HepG2 (cell line): ENCODE data around the gene MAGIX. TPM values are rescaled to one million over a fixed set of nuclear protein-coding genes. Genes with fewer than 3 reads are reported as not detected.
A peak's percentile ranks its signal among the peaks of the same experiment; 100 is the strongest.

ENCODE experiments used
- ATAC-seq: fragments of 200-7000 bp; cut with Tn5 transposase; 3 replicates; pipeline ENCODE4 v1.9.1; 2020; ENCODE audit warnings: mild to moderate bottlenecking, moderate library complexity
- BruUV-seq: library from RNA; stranded (reverse); fragments of 400-500 nt; replicated peaks from 2 replicates; lab custom pipeline; 2021; lab: Mats Ljungman, UMichigan
- CTCF ChIA-PET: fragments of 300-600 bp; formaldehyde crosslinking; extraction: SDS; loops from one replicate; lab custom pipeline; 2021; ENCODE audit warnings: low total read pairs, inconsistent platforms, low intra/inter-chr PET ratio; lab: Yijun Ruan, JAX
- POLR2A ChIA-PET: fragments of 350-600 bp; sonication (Branson Sonifier 250); formaldehyde crosslinking; loops from one replicate; lab custom pipeline; 2020; ENCODE audit warnings: antibody characterized with exemption, inconsistent platforms; lab: Yijun Ruan, JAX
- DNase-seq: peaks from one replicate; pipeline ENCODE4 v3.0.0-alpha.2; 2015; ENCODE audit warnings: low spot score
- FAIRE-seq: peaks from 3 replicates; lab custom pipeline; 2011; peaks lifted over from hg19 to GRCh38; lab: Jason Lieb, UNC
- H2AFZ ChIP-seq: one replicate; pipeline ENCODE4 v1.6.1; 2011; ENCODE audit warnings: low read length, inconsistent platforms
- H3K27ac ChIP-seq: fragments of 300-600 bp; 3 replicates; pipeline ENCODE4 v1.8.0; 2011; ENCODE audit warnings: mixed run types, mild to moderate bottlenecking, mixed read lengths, low read length, inconsistent platforms; ENCODE audit not compliant: insufficient read depth; ENCODE audit errors: extremely low read length
- H3K27me3 ChIP-seq, 2 experiments: fragments of 200-600 bp in 1 of 2; 2 replicates in 1 of 2; 3 replicates in 1 of 2; pipeline versions ENCODE4 v1.6.0 to v1.8.0; 2011; ENCODE audit warnings: low read length in 2 of 2, mild to moderate bottlenecking in 2 of 2, moderate library complexity in 2 of 2, inconsistent platforms in 1 of 2; ENCODE audit not compliant: insufficient read depth in 2 of 2, control insufficient read depth in 1 of 2
- H3K36me3 ChIP-seq, 2 experiments: fragments of 200-600 bp in 1 of 2; replicated peaks in 1 of 2; 2 replicates in 1 of 2; 3 replicates in 1 of 2; pipeline versions ENCODE4 v1.5.1 to v1.8.0; 2011; ENCODE audit warnings: low read length in 2 of 2, inconsistent platforms in 1 of 2; ENCODE audit not compliant: insufficient read depth in 2 of 2, control insufficient read depth in 1 of 2
- H3K4me1 ChIP-seq: 2 replicates; pipeline ENCODE4 v1.5.1; 2012; ENCODE audit warnings: low read length, inconsistent platforms; ENCODE audit not compliant: insufficient read depth
- H3K4me2 ChIP-seq: 2 replicates; pipeline ENCODE4 v1.6.0; 2011; ENCODE audit warnings: low read depth, low read length, inconsistent platforms
- H3K4me3 ChIP-seq, 3 experiments: fragments of 200-600 bp in 1 of 3; sonication (generic), shearing (Covaris generic) in 1 of 3; replicated peaks in 1 of 3; 2 replicates each; pipeline ENCODE4 v1.5.1; 2011 to 2016; ENCODE audit warnings: low read length in 3 of 3, inconsistent platforms in 2 of 3, low read depth in 2 of 3, mild to moderate bottlenecking in 2 of 3, control low read depth in 1 of 3, mixed read lengths in 1 of 3; ENCODE audit not compliant: insufficient read depth in 1 of 3
- H3K79me2 ChIP-seq: one replicate; pipeline ENCODE4 v1.6.1; 2011; ENCODE audit warnings: low read length, inconsistent platforms; ENCODE audit not compliant: insufficient read depth
- H3K9ac ChIP-seq: 2 replicates; pipeline ENCODE4 v1.6.0; 2011; ENCODE audit warnings: mild to moderate bottlenecking, low read depth, low read length, inconsistent platforms; ENCODE audit not compliant: insufficient read depth
- H3K9me3 ChIP-seq: 2 replicates; pipeline ENCODE4 v1.5.1; 2012; ENCODE audit warnings: mild to moderate bottlenecking, low read length
- H4K20me1 ChIP-seq: 2 replicates; pipeline ENCODE4 v1.6.0; 2011; ENCODE audit warnings: inconsistent platforms, mild to moderate bottlenecking, low read length, moderate library complexity; ENCODE audit not compliant: insufficient read depth
- MIER3 ChIP-seq: IDR thresholded peaks from 2 replicates; pipeline ENCODE4 v1.6.1; 2016; ENCODE audit warnings: missing compliant biosample characterization, borderline replicate concordance
- POLR2G ChIP-seq: fragments of 200-400 bp; formaldehyde crosslinking; IDR thresholded peaks from 2 replicates; pipeline ENCODE4 v1.6.1; 2018; ENCODE audit warnings: mild to moderate bottlenecking, low read depth, low read length, moderate library complexity
- SMARCE1 ChIP-seq: fragments of 450-650 bp; IDR thresholded peaks from 2 replicates; pipeline ENCODE4 v1.6.1; 2017; ENCODE audit warnings: borderline replicate concordance
- ZNF44 ChIP-seq: sonication (generic); formaldehyde crosslinking; IDR thresholded peaks from 2 replicates; pipeline ENCODE4 v1.5.1; 2020; ENCODE audit warnings: mild to moderate bottlenecking, missing genetic modification reagents
- ZNF816 ChIP-seq: sonication (generic); formaldehyde crosslinking; IDR thresholded peaks from 2 replicates; pipeline ENCODE4 v1.8.0; 2022; ENCODE audit warnings: missing genetic modification reagents, mild to moderate bottlenecking, borderline replicate concordance
- WGBS: methylation state at CpG from one replicate; pipeline ENCODE4 v1.1.6; 2017; ENCODE audit warnings: low lambda C conversion rate; 5-methylcytosine and 5-hydroxymethylcytosine counted together
- in situ Hi-C: cut with HindIII; loops from 2 replicates; pipeline ENCODE4 v1.10.0; 2017; ENCODE audit warnings: low pct_unique_long_range_greater_than_20kb; ENCODE audit not compliant: extremely low pct_ligation_motif_present
- intact Hi-C: fragments of 100-400 bp; cut with micrococcal nuclease; formaldehyde crosslinking; loops from one replicate; pipeline ENCODE4 v1.10.0; 2022; ENCODE audit not compliant: unreplicated experiment
- polyA plus RNA-seq, 8 experiments: library from polyadenylated mRNA; depleted of rRNA in 3 of 8; stranded (reverse) in 7 of 8; unstranded in 1 of 8; fragments of >200 nt; fragmentation: Illumina TruSeq in 4 of 8; extraction: Trizol in 4 of 8; gene quantifications; 2 replicates each; pipeline versions ENCODE4 v1.2.1 to v1.2.3, GENCODE V29; 2011 to 2016; ENCODE audit warnings: low read depth in 4 of 8, missing spikeins in 1 of 8, mixed read lengths in 1 of 8; ENCODE audit not compliant: insufficient read depth in 1 of 8
- total RNA-seq, 5 experiments: library from RNA; depleted of rRNA; stranded (reverse); fragments of >200 nt; fragmentation: Illumina TruSeq; extraction: Trizol; gene quantifications; 2 replicates each; pipeline ENCODE4 v1.2.3, GENCODE V29; 2016; ENCODE audit warnings: low read depth in 1 of 5
- TF ChIP-seq, protein P1 (sequence below): sonication (generic); formaldehyde crosslinking; IDR thresholded peaks from 2 replicates; pipeline ENCODE4 v1.4.0; 2020; ENCODE audit warnings: missing genetic modification reagents
- TF ChIP-seq, protein P2 (sequence below): IDR thresholded peaks from 2 replicates; pipeline ENCODE4 v1.4.0; 2020; ENCODE audit warnings: mild to moderate bottlenecking, missing genetic modification reagents
- TF ChIP-seq, protein P3 (sequence below): sonication (generic); formaldehyde crosslinking; conservative IDR thresholded peaks from 2 replicates; pipeline ENCODE4 v1.4.0; 2020; ENCODE audit warnings: mild to moderate bottlenecking, missing genetic modification reagents, moderate library complexity

Gene MAGIX
- total and polyA plus RNA-seq, 2 of the 13 experiments (the other 11 are each of a cell fraction or from before 2014, with no cell fraction given) = 0.63 to 1.2 TPM

DNA sequence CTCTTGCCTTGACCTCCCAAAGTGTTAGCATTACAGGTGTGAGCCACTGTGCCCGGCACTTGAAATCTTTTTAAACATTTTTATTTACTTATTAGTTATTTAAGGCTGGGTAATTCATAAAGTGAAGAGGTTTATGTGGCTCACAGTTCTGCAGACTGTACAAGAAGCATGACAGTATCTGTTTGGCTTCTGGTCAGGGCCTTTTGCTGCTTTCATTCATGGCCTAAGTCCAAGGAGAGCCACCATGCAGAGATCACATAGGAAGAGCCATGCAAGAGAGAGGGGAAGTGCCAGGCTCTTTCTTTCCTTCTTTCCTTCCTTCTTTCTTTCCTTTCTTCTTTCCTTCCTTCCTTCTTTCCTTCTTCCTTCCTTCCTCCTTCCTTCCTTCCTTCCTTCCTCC lies 28.8 kb upstream of the MAGIX start:
- Histone ChIP-seq H3K27ac (no peak overlapping the region), H2AFZ (no peak overlapping the region), H3K27me3 (no peaks in the 10 kb centered on the region), H3K79me2 (no peaks in the 10 kb centered on the region), H3K36me3 (no peaks in the 10 kb centered on the region), H4K20me1 (no peaks in the 10 kb centered on the region), H3K9me3 (peaks cover under 1% of the 10 kb centered on the region; the same call in 1 of the 2 replicates), H3K4me2 (no peak overlapping the region), H3K4me1 (peaks cover 7% of the 10 kb centered on the region), H3K9ac (no peak overlapping the region)
- FAIRE-seq (no peak), ATAC-seq (no peak)
- BruUV-seq = no TSS peak
- 67% methylated on average over 1 of the region's 1 CpG for WGBS
- ChIA-PET POLR2A (no interaction called here), CTCF (no interaction called here)
- intact Hi-C loops (no loop called here), in situ Hi-C loops (no loop called here)
- TF ChIP-seq ZNF44 = no peak
- no peak for TF ChIP-seq POLR2G
- no peak for TF ChIP-seq MIER3 (CRISPR knock-in tag)
- TF ChIP-seq, all 625 proteins: peak for 0
- no peak for DNase-seq
- H3K4me3 ChIP-seq = no peak overlapping the region

DNA sequence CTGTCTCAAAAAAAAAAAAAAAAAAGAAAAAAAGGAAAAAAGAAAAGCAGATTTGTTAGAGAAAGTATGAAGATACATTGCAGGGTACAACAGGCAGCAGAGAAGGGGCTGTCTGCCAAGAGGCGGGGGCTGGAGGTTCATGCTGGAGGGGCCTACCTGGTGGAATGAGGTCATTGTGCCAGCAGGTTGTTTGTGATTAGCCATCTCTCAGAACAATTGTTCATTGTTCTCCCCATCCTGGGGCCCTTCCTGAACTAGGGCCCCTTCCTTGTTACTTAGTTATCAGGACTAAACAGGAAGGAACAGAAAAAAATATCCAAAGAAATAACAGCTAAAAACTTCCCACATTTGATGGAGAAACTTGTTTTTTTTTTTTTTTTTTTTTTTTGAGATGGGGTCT lies 25.1 kb upstream of the MAGIX start:
- 64% methylated on average over 1 of the region's 1 CpG for WGBS
- Histone ChIP-seq H3K36me3 (no peaks in the 10 kb centered on the region), H3K27ac (peak overlapping the region; percentile 40), H3K27me3 (no peaks in the 10 kb centered on the region), H3K4me2 (peak overlapping the region; percentile 3; the same call in 1 of the 2 replicates), H3K9ac (0 out of 2 replicates have a peak overlapping the region, but pooled peaks have one; percentile 8), H2AFZ (no peak overlapping the region), H3K79me2 (no peaks in the 10 kb centered on the region), H3K4me3 (no peak overlapping the region), H4K20me1 (no peaks in the 10 kb centered on the region), H3K9me3 (peaks cover 22% of the 10 kb centered on the region), H3K4me1 (peaks cover 7% of the 10 kb centered on the region)
- ChIA-PET POLR2A (interaction anchor here (0.7 kb wide), 1 partner anchor 582 kb away, joined by 3 read pairs; no protein-coding TSS in a partner anchor), CTCF (no interaction called here)
- BruUV-seq = no TSS peak
- intact Hi-C loops = no loop called here
- ATAC-seq (no peak; the same call in 2 of the 3 replicates), FAIRE-seq (no peak), DNase-seq (peak; percentile 70)
- in situ Hi-C loops = no loop called here
- no peak for TF ChIP-seq ZNF816 (CRISPR knock-in tag)
- TF ChIP-seq SMARCE1 = no peak
- TF ChIP-seq, protein P1, sequence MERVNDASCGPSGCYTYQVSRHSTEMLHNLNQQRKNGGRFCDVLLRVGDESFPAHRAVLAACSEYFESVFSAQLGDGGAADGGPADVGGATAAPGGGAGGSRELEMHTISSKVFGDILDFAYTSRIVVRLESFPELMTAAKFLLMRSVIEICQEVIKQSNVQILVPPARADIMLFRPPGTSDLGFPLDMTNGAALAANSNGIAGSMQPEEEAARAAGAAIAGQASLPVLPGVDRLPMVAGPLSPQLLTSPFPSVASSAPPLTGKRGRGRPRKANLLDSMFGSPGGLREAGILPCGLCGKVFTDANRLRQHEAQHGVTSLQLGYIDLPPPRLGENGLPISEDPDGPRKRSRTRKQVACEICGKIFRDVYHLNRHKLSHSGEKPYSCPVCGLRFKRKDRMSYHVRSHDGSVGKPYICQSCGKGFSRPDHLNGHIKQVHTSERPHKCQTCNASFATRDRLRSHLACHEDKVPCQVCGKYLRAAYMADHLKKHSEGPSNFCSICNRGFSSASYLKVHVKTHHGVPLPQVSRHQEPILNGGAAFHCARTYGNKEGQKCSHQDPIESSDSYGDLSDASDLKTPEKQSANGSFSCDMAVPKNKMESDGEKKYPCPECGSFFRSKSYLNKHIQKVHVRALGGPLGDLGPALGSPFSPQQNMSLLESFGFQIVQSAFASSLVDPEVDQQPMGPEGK (CRISPR knock-in tag) = peak; percentile 83
- TF ChIP-seq, protein P2, sequence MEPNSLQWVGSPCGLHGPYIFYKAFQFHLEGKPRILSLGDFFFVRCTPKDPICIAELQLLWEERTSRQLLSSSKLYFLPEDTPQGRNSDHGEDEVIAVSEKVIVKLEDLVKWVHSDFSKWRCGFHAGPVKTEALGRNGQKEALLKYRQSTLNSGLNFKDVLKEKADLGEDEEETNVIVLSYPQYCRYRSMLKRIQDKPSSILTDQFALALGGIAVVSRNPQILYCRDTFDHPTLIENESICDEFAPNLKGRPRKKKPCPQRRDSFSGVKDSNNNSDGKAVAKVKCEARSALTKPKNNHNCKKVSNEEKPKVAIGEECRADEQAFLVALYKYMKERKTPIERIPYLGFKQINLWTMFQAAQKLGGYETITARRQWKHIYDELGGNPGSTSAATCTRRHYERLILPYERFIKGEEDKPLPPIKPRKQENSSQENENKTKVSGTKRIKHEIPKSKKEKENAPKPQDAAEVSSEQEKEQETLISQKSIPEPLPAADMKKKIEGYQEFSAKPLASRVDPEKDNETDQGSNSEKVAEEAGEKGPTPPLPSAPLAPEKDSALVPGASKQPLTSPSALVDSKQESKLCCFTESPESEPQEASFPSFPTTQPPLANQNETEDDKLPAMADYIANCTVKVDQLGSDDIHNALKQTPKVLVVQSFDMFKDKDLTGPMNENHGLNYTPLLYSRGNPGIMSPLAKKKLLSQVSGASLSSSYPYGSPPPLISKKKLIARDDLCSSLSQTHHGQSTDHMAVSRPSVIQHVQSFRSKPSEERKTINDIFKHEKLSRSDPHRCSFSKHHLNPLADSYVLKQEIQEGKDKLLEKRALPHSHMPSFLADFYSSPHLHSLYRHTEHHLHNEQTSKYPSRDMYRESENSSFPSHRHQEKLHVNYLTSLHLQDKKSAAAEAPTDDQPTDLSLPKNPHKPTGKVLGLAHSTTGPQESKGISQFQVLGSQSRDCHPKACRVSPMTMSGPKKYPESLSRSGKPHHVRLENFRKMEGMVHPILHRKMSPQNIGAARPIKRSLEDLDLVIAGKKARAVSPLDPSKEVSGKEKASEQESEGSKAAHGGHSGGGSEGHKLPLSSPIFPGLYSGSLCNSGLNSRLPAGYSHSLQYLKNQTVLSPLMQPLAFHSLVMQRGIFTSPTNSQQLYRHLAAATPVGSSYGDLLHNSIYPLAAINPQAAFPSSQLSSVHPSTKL (CRISPR knock-in tag) = peak; percentile 20; the same call in 1 of the 2 replicates
- TF ChIP-seq, protein P3, sequence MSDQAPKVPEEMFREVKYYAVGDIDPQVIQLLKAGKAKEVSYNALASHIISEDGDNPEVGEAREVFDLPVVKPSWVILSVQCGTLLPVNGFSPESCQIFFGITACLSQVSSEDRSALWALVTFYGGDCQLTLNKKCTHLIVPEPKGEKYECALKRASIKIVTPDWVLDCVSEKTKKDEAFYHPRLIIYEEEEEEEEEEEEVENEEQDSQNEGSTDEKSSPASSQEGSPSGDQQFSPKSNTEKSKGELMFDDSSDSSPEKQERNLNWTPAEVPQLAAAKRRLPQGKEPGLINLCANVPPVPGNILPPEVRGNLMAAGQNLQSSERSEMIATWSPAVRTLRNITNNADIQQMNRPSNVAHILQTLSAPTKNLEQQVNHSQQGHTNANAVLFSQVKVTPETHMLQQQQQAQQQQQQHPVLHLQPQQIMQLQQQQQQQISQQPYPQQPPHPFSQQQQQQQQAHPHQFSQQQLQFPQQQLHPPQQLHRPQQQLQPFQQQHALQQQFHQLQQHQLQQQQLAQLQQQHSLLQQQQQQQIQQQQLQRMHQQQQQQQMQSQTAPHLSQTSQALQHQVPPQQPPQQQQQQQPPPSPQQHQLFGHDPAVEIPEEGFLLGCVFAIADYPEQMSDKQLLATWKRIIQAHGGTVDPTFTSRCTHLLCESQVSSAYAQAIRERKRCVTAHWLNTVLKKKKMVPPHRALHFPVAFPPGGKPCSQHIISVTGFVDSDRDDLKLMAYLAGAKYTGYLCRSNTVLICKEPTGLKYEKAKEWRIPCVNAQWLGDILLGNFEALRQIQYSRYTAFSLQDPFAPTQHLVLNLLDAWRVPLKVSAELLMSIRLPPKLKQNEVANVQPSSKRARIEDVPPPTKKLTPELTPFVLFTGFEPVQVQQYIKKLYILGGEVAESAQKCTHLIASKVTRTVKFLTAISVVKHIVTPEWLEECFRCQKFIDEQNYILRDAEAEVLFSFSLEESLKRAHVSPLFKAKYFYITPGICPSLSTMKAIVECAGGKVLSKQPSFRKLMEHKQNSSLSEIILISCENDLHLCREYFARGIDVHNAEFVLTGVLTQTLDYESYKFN (CRISPR knock-in tag) = peak; percentile 56; the same call in 1 of the 2 replicates
